Muscle of leg (tissue), 11 donors: Measurements from ENCODE around the gene PSME3IP1. TPM values are rescaled to one million over a fixed set of nuclear protein-coding genes. Genes with fewer than 3 reads are reported as not detected.

ENCODE experiments used
- DNase-seq: peaks from one replicate; pipeline ENCODE4 v3.0.0; 2013
- H3K27ac ChIP-seq: one replicate; pipeline ENCODE4 v1.5.1; 2013; ENCODE audit warnings: mild to moderate bottlenecking, low read length, control low read depth
- H3K27me3 ChIP-seq: one replicate; pipeline ENCODE4 v1.6.1; 2013; ENCODE audit warnings: low read length; ENCODE audit not compliant: control insufficient read depth, insufficient read depth
- H3K36me3 ChIP-seq: one replicate; pipeline ENCODE4 v1.6.1; 2013; ENCODE audit warnings: low read length; ENCODE audit not compliant: control insufficient read depth, insufficient read depth
- H3K4me1 ChIP-seq: one replicate; pipeline ENCODE4 v1.6.1; 2013; ENCODE audit warnings: low read length; ENCODE audit not compliant: control insufficient read depth, insufficient read depth
- H3K4me3 ChIP-seq: one replicate; pipeline ENCODE4 v1.5.1; 2013; ENCODE audit warnings: low read length, control low read depth
- H3K9me3 ChIP-seq: replicated peaks from 2 replicates; pipeline ENCODE4 v1.6.1; 2013; ENCODE audit warnings: low read depth, low read length; ENCODE audit not compliant: control insufficient read depth
- WGBS: methylation state at CpG from one replicate; pipeline ENCODE4 v1.1.5; 2013; ENCODE audit warnings: missing lambda C conversion rate; ENCODE audit not compliant: insufficient coverage; 5-methylcytosine and 5-hydroxymethylcytosine counted together
- polyA plus RNA-seq, 8 donors: library from polyadenylated mRNA; unstranded; fragments of 120-200 nt; gene quantifications; one replicate each; pipeline versions ENCODE4 v1.2.1 to v1.2.3, GENCODE V29; 2013; ENCODE audit warnings: inconsistent platforms in 1 of 8, low replicate concordance in 1 of 8; ENCODE audit not compliant: insufficient read length in 8 of 8, insufficient read depth in 1 of 8
- total RNA-seq: library from RNA; stranded (reverse); fragments of 120-200 nt; gene quantifications from one replicate; pipeline ENCODE4 v1.2.4, GENCODE V29; 2013

Gene PSME3IP1
- total and polyA plus RNA-seq, 9 donors: 40.9 to 64.2 (median 56.4) TPM

- Histone ChIP-seq H3K36me3 (peaks cover 56% of the 10 kb centered on the region), H3K27ac (no peak overlapping the region), H3K9me3 (no peaks in the 10 kb centered on the region), H3K27me3 (no peaks in the 10 kb centered on the region), H3K4me3 (no peak overlapping the region), H3K4me1 (no peaks in the 10 kb centered on the region)
- DNase-seq: no peak
- WGBS: 57% methylated on average over 3 of the region's 7 CpGs
Measured at GRCh38 chr16:57225978-57226377, 40.1 kb upstream of the PSME3IP1 start.

- DNase-seq: no peak
- no peaks in the 10 kb centered on the region for H3K27me3 ChIP-seq
- no peak overlapping the region for H3K27ac ChIP-seq
- no peak overlapping the region for H3K4me3 ChIP-seq
- 93% methylated on average over 3 of the region's 6 CpGs for WGBS
- no peaks in the 10 kb centered on the region for H3K9me3 ChIP-seq
- peaks cover 57% of the 10 kb centered on the region for H3K36me3 ChIP-seq
- no peaks in the 10 kb centered on the region for H3K4me1 ChIP-seq
Measured at GRCh38 chr16:57224651-57225335, 39.0 kb upstream of the PSME3IP1 start.

DNA sequence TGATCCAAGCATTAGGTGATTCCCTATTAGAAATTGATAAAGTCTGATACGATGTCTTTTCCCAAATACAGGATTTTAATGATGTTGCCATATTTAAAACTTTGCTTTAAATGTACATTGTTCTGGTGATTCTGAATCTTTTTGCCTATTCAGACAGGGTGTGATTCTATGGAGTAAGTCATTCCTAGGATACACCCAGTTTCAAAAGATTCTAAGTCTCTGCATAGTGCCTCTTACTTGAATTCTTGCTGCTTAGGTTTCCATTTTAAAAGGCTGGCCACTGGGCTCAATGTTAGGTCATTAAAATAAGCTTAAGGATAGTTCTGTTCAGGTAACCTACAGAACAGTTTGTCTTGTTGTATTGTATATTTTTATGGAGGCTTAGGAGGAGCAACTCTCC is 37.2 kb upstream of the PSME3IP1 start:
- no peaks in the 10 kb centered on the region for H3K4me1 ChIP-seq
- H3K9me3 ChIP-seq: no peaks in the 10 kb centered on the region
- no peak for DNase-seq
- no peak overlapping the region for H3K27ac ChIP-seq
- no peak overlapping the region for H3K4me3 ChIP-seq
- H3K36me3 ChIP-seq: peaks cover 53% of the 10 kb centered on the region
- no CpG with 5 or more reads among the region's 1 CpG for WGBS
- H3K27me3 ChIP-seq: no peaks in the 10 kb centered on the region

DNA sequence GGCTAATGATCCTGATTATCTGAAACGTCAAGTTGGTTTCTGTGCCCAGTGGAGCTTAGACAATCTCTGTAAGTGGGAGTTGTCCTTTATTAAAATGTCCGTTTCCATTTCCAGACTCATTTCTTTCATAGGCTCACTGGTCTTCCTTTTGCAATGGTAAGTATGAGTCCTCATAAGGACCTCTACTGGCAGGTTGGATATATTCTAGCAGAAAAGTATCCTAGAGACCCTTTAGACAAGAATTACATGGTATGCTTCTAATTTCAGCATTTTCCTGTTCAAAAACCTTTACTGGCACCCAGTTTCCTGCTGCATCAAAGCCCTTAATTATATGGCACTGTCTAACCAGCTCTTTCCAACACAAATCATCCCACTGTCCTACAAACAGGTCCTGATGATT is 31.1 kb upstream of the PSME3IP1 start:
- WGBS: no CpG with 5 or more reads among the region's 2 CpGs

GRCh38 chr16:57213462-57213861 is 27.6 kb upstream of the PSME3IP1 start:
- H3K27me3 ChIP-seq: no peaks in the 10 kb centered on the region
- H3K4me1 ChIP-seq: no peaks in the 10 kb centered on the region
- no peak overlapping the region for H3K4me3 ChIP-seq
- DNase-seq: no peak
- peaks cover 64% of the 10 kb centered on the region for H3K36me3 ChIP-seq
- no CpG with 5 or more reads among the region's 1 CpG for WGBS
- H3K9me3 ChIP-seq: no peaks in the 10 kb centered on the region
- no peak overlapping the region for H3K27ac ChIP-seq

More for the DNA sequence above, 31.1 kb upstream of the PSME3IP1 start:
- Histone ChIP-seq H3K27me3 (no peaks in the 10 kb centered on the region), H3K4me1 (no peaks in the 10 kb centered on the region), H3K36me3 (peaks cover 58% of the 10 kb centered on the region), H3K27ac (no peak overlapping the region), H3K4me3 (no peak overlapping the region), H3K9me3 (no peaks in the 10 kb centered on the region)
- no peak for DNase-seq

GRCh38 chr16:57209780-57210179 is 23.9 kb upstream of the PSME3IP1 start:
- no peaks in the 10 kb centered on the region for H3K27me3 ChIP-seq
- no peaks in the 10 kb centered on the region for H3K9me3 ChIP-seq
- H3K4me1 ChIP-seq: no peaks in the 10 kb centered on the region
- H3K36me3 ChIP-seq: peaks cover 58% of the 10 kb centered on the region
- H3K27ac ChIP-seq: no peak overlapping the region
- WGBS: 100% methylated on average over 5 of the region's 5 CpGs
- DNase-seq: no peak
- no peak overlapping the region for H3K4me3 ChIP-seq

DNA sequence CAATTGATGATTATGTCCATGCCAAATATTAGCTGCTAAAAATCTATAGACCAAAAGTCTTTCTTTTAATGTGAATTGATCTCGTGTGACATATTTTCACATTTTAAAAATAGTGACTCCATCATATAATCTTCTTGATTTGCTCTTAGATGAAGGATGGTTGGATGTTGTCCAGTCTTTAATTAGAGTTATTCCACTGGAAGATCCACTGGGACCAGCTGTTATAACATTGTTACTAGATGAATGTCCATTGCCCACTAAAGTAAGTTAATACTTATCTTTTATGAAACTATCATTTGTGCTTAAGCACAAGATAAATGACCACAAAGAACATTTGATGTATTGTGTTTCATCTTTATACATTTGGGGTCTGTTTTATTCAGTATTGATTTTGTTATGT is 23.1 kb upstream of the PSME3IP1 start:
- DNase-seq: no peak
- H3K9me3 ChIP-seq: no peaks in the 10 kb centered on the region
- H3K4me1 ChIP-seq: no peaks in the 10 kb centered on the region
- no peak overlapping the region for H3K27ac ChIP-seq
- no peaks in the 10 kb centered on the region for H3K27me3 ChIP-seq
- H3K4me3 ChIP-seq: no peak overlapping the region
- H3K36me3 ChIP-seq: peaks cover 55% of the 10 kb centered on the region
- WGBS: no CpG with 5 or more reads among the region's 1 CpG

GRCh38 chr16:57204675-57205074 is 18.8 kb upstream of the PSME3IP1 start:
- no peaks in the 10 kb centered on the region for H3K4me1 ChIP-seq
- no peak for DNase-seq
- H3K9me3 ChIP-seq: no peaks in the 10 kb centered on the region
- H3K27me3 ChIP-seq: no peaks in the 10 kb centered on the region
- peaks cover 27% of the 10 kb centered on the region for H3K36me3 ChIP-seq
- no peak overlapping the region for H3K27ac ChIP-seq
- WGBS: 91% methylated on average over 11 of the region's 12 CpGs
- H3K4me3 ChIP-seq: no peak overlapping the region

DNA sequence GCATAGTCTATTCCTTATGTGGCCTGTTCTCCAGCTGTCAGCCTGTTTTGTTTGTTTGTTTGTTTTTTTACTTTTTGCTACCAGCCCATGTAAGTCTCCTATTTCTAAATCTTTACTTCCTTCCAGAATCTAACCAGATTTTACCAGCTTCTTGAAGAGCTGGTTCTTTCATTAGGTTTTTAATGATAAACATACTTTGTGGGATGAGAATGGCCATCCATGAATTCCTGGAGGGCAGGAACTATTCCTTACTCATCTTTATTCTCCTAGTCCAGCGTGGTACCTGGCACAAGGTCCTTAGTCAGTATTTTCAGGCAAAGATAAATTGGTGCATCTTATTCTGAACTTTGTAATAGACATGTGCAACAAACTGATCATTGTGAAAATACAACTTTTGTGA is 17.6 kb upstream of the PSME3IP1 start:
- no peak overlapping the region for H3K4me3 ChIP-seq
- no peak for DNase-seq
- no CpG with 5 or more reads among the region's 1 CpG for WGBS
- no peaks in the 10 kb centered on the region for H3K27me3 ChIP-seq
- no peaks in the 10 kb centered on the region for H3K4me1 ChIP-seq
- peaks cover 20% of the 10 kb centered on the region for H3K36me3 ChIP-seq
- H3K27ac ChIP-seq: no peak overlapping the region
- no peaks in the 10 kb centered on the region for H3K9me3 ChIP-seq

- H3K27me3 ChIP-seq: no peaks in the 10 kb centered on the region
- 41% methylated on average over 3 of the region's 7 CpGs for WGBS
- H3K4me1 ChIP-seq: no peaks in the 10 kb centered on the region
- H3K9me3 ChIP-seq: no peaks in the 10 kb centered on the region
- peaks cover 16% of the 10 kb centered on the region for H3K36me3 ChIP-seq
- no peak overlapping the region for H3K27ac ChIP-seq
- DNase-seq: peak; percentile 45
- no peak overlapping the region for H3K4me3 ChIP-seq
Measured at GRCh38 chr16:57202095-57202886, 16.5 kb upstream of the PSME3IP1 start.
